IPS-18c (cell line): ENCODE results near the gene TCEA2.
A peak's percentile ranks its signal among the peaks of the same experiment; 100 is the strongest.

Experiments
- H3K4me3 ChIP-seq: 2 replicates; pipeline ENCODE4 v1.7.0; 2013; ENCODE audit warnings: low read depth, mild to moderate bottlenecking, low read length, moderate library complexity; ENCODE audit not compliant: insufficient read depth
- H3K9me3 ChIP-seq: one replicate; pipeline ENCODE4 v1.6.1; 2013; ENCODE audit warnings: mild to moderate bottlenecking, low read length, moderate library complexity; ENCODE audit not compliant: control insufficient read depth, insufficient read depth

Gene TCEA2

GRCh38 chr20:64055396-64055892, 7.6 kb upstream of the TCEA2 start:
- H3K4me3 ChIP-seq: no peak overlapping the region

GRCh38 chr20:64055893-64056638, 6.9 kb upstream of the TCEA2 start:
- no peak overlapping the region for H3K4me3 ChIP-seq
- H3K9me3 ChIP-seq: no peaks in the 10 kb centered on the region

More at GRCh38 chr20:64055396-64055892, 7.6 kb upstream of the TCEA2 start:
- H3K9me3 ChIP-seq: no peaks in the 10 kb centered on the region

- Histone ChIP-seq H3K9me3 (no peaks in the 10 kb centered on the region), H3K4me3 (no peak overlapping the region)
These were observed 6.4 kb upstream of the TCEA2 start for GRCh38 chr20:64056639-64056888.

DNA sequence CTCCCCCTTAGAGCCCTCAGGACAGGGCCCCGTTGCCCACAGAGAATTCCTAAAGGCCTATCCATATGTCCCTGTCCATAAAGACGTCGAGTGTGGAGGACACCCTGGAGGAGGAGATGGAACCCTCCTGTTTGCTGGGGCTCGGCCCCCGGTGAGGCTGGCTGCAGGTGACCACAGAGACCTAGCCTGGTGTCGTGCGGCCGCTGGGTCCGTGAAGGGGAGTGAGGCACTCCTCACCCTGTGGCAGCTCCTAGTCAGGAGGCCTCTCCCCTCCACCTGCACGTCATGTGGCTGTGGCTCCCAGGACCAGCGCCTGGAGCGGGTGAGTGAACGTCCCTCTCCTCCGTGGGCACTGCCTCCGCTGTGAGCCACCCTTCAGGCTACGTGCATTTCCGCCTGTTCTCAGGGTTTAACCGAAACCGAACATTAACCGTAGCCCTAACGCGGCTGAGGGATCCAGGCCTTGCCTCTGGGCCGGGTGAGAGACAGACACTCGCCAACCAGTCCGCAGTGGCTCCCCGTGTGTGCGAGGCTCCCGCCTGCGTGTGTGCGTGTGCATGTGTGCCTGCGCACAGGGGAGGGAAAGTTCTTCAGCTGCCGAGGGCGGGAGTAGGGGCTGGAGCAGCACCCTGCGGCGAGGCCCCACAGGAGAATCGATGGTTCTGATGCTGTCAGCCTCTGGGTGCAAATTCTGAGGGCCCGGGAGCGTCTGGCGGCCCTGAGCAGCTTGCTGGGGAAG, 5.9 kb upstream of the TCEA2 start:
- Histone ChIP-seq H3K4me3 (no peak overlapping the region), H3K9me3 (no peaks in the 10 kb centered on the region)

DNA sequence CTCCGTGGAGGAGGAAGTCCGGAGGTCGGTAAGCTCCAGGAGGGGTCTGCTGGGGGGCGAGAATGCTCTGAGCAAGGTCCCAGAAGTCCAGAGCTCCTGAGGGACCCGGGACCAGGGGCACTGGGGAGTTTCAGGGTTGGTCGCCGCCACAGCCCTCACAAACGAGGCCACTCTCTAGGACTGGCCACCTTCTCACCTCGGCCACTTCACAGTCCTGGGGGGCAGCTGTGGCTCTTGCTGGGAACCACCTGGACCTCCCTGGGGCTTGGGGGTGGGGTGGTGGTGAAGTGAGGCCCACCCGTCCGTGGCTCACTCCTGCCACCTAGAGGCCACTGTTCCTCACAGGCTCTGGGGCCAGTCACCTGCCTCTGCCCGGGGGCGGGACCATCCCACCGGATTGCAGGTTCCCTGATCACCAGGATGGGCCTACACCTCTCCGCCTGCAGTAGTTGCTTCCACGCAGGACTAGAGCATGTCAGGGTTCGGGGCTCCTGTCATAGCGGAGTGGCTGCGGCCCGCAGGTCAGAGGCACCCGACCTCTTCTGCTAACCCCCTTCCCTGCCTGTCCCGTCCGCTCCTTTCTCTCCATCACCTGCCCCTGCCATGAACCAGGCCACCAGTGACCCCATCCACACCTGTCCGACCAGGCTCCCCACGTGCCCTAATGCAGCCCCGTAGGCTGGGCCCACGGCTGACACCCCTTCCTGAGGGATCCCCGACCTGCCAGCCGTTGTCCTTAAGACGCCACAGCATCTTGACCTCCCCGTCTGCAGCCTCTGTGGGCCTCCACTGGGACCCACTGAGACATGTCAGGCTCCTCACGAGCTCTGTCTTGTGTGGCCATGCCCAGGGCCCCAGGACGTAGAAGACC, 5.1 kb upstream of the TCEA2 start:
- H3K4me3 ChIP-seq: no peak overlapping the region
- H3K9me3 ChIP-seq: no peaks in the 10 kb centered on the region

GRCh38 chr20:64058536-64058935, 4.5 kb upstream of the TCEA2 start:
- Histone ChIP-seq H3K9me3 (no peaks in the 10 kb centered on the region), H3K4me3 (no peak overlapping the region)

- Histone ChIP-seq H3K9me3 (no peaks in the 10 kb centered on the region), H3K4me3 (peak overlapping the region; percentile 85)
These were observed 762 bp upstream of the TCEA2 start for GRCh38 chr20:64062276-64062595.

- Histone ChIP-seq H3K9me3 (no peaks in the 10 kb centered on the region), H3K4me3 (peak overlapping the region; percentile 85)
These were observed 569 bp downstream of the TCEA2 start for GRCh38 chr20:64063389-64064144.

DNA sequence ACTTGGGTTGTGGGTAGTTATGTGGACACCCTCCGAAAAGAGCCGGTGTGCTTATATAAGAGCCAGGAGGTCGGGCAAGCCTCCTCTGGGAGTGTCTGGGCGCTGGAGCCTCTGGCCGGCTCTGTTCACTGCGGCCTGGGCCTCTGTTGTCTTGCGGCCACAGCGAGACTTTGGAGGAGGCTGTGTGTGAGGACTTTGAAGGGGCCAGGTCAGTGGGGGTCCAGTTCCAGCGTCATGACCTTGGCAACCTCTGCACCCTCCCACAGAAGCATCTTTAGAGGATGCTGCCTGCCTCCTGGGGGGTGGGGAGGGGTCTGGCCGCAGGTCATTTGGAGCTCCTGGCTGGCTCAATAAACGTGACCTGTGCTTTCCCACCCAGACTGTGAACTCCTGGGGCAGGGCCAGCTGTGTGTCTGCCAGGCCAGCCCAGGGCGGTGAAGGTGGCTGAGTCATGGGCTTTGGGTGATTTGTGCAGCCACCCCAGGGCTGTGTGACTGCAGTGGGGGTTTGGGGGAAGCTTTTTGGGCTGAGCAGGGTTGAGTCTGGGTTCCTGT, 1.2 kb downstream of the TCEA2 start:
- no peak overlapping the region for H3K4me3 ChIP-seq
- H3K9me3 ChIP-seq: no peaks in the 10 kb centered on the region

- Histone ChIP-seq H3K9me3 (no peaks in the 10 kb centered on the region), H3K4me3 (no peak overlapping the region)
These were observed 2.3 kb downstream of the TCEA2 start for GRCh38 chr20:64065062-64065973.

DNA sequence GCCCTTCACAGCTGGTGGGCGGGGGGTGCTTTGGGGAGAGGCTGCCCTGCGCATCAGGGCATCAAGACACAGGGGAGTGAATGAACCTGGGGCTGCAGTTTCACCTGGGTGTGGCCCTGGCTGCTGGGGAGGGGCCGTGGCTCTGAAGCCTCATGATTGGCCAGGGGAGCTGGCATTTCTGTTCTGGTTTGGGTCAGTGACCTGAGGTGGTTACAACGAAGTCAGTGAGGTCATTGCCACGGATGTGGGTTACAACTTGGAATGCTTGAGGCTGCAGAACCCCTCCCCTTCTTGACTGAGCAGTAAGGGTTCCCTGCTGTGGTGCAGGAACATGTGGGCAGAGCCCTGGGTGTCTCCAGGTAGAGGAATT, 3.0 kb downstream of the TCEA2 start:
- H3K9me3 ChIP-seq: no peaks in the 10 kb centered on the region
- H3K4me3 ChIP-seq: no peak overlapping the region

- Histone ChIP-seq H3K4me3 (no peak overlapping the region), H3K9me3 (no peaks in the 10 kb centered on the region)
These were observed 4.1 kb downstream of the TCEA2 start for GRCh38 chr20:64067005-64067632.

GRCh38 chr20:64067733-64068307, 4.8 kb downstream of the TCEA2 start:
- no peak overlapping the region for H3K4me3 ChIP-seq

DNA sequence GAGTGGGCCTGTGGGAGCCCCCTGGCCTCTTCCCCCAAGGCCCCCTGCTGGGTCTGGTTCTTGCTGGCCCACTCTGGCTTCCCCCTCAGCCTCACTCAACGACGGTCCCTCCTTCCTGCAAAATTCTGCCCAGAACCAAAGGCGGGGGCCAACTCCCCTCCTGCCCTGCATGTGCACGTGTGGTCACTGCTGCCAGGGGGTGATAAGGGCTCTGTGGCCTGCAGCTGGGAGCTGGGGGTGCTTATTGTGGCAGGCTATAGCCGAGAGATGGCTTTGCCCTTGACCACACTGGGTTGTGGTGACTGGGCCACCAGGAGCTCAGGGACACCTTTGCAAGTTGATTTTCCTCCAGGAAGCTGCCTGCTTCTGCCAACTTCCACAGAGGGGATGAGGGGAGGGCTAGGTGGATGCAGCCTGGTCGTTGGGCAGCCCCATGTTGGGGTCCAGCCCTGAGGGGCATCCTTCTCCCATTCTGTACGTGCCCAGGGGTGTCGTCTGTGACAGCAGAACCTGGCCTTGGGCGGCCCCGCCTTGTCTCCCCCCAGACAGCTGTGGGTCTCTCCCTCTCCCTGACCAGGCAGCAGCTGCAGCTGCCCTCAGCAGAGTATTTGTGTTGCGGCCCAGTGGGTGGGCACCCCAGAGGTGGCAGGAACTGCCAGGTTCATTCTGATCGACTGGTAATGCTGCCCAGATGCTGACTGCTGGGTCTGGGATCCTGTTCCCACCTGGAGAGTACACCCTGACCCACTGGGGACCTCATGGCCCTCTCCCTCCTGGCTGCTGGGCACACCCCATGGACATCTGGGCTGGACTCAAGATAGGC, 5.6 kb downstream of the TCEA2 start:
- no peaks in the 10 kb centered on the region for H3K9me3 ChIP-seq
- no peak overlapping the region for H3K4me3 ChIP-seq

More at GRCh38 chr20:64067733-64068307, 4.8 kb downstream of the TCEA2 start:
- no peaks in the 10 kb centered on the region for H3K9me3 ChIP-seq

DNA sequence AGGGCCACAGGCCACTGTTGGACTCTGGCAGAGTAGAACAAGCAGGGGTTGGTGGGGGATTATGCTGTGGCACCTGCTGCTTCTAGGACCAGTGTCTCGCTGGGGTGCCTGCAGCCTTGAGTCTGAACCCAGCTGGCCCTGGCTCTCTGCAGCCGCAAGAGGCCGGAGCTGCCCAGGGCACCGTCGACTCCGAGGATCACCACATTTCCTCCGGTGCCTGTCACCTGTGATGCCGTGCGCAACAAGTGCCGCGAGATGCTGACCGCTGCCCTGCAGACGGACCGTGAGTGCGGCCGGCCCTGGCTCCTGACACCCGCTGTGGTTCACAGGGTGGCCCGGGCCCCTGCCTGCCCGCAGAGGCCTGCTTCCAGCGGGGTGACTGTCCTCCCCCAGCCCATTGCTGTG, 6.2 kb downstream of the TCEA2 start:
- H3K9me3 ChIP-seq: no peaks in the 10 kb centered on the region
- H3K4me3 ChIP-seq: no peak overlapping the region
